Stimulated activated CD8-positive, alpha-beta memory T cell treated with anti-CD3 and anti-CD28 coated beads, Interleukin-4, amount 100 ng/mL, for 24 hours (primary cell): ENCODE measurements around the gene HSPB9.

Source experiments
- DNase-seq: peaks from one replicate; pipeline ENCODE4 v3.0.0-alpha.2; 2020; ENCODE audit warnings: low read depth

HSPB9 gene

GRCh38 chr17:42101513-42102292 is 20.9 kb upstream of the HSPB9 start:
- DNase-seq = peak; percentile 55

GRCh38 chr17:42103221-42103954 is 19.2 kb upstream of the HSPB9 start:
- no peak for DNase-seq

GRCh38 chr17:42104264-42104663 is 18.3 kb upstream of the HSPB9 start:
- no peak for DNase-seq

GRCh38 chr17:42106009-42106408 is 16.6 kb upstream of the HSPB9 start:
- DNase-seq = no peak

GRCh38 chr17:42107124-42107523 is 15.5 kb upstream of the HSPB9 start:
- no peak for DNase-seq

- peak; percentile 89 for DNase-seq
Measured at GRCh38 chr17:42107597-42108576, 14.7 kb upstream of the HSPB9 start.

GRCh38 chr17:42109086-42109485 is 13.5 kb upstream of the HSPB9 start:
- DNase-seq = no peak

- DNase-seq = no peak
Measured at GRCh38 chr17:42110301-42111264, 12.0 kb upstream of the HSPB9 start.

GRCh38 chr17:42111265-42111636 is 11.4 kb upstream of the HSPB9 start:
- no peak for DNase-seq

GRCh38 chr17:42111871-42112551 is 10.6 kb upstream of the HSPB9 start:
- no peak for DNase-seq

GRCh38 chr17:42112552-42113176 is 9.9 kb upstream of the HSPB9 start, which contains the start of gene DHX58:
Gene DHX58, minus strand, starts transcription at chr17:42112714. Its CDS starts 822 bp downstream, at chr17:42111892.
- DNase-seq = peak; percentile 60

GRCh38 chr17:42113293-42114069 is 9.1 kb upstream of the HSPB9 start:
- no peak for DNase-seq

GRCh38 chr17:42114118-42114517 is 8.5 kb upstream of the HSPB9 start:
- no peak for DNase-seq

GRCh38 chr17:42116705-42117396 is 5.8 kb upstream of the HSPB9 start:
- DNase-seq = peak; percentile 71

- DNase-seq = no peak
Measured at GRCh38 chr17:42117397-42118125, 5.0 kb upstream of the HSPB9 start.

GRCh38 chr17:42118126-42118510 is 4.5 kb upstream of the HSPB9 start:
- DNase-seq = no peak

GRCh38 chr17:42118545-42118944 is 4.1 kb upstream of the HSPB9 start:
- no peak for DNase-seq

GRCh38 chr17:42119301-42119700 is 3.3 kb upstream of the HSPB9 start:
- no peak for DNase-seq
